HCT116 (cell line): ENCODE measurements around the gene NT5DC2. TPM values are rescaled to one million over a fixed set of nuclear protein-coding genes. Genes with fewer than 3 reads are reported as not detected.

Source experiments
- ATAC-seq: fragments of 200-7000 bp; cut with Tn5 transposase; 2 replicates; pipeline ENCODE4 v1.9.1; 2020; ENCODE audit warnings: mild to moderate bottlenecking, moderate library complexity
- BruUV-seq: library from RNA; stranded (reverse); fragments of 400-500 nt; replicated peaks from 2 replicates; lab custom pipeline; 2021; lab: Mats Ljungman, UMichigan
- CTCF ChIA-PET: fragments of 300-600 bp; sonication (Branson Sonifier 250); formaldehyde crosslinking; loops from one replicate; lab custom pipeline; 2021; ENCODE audit warnings: antibody characterized with exemption; lab: Charles Lee
- POLR2A ChIA-PET: fragments of 300-600, 350-600 bp; sonication (Branson Sonifier 250); formaldehyde crosslinking; loops from one replicate; lab custom pipeline; 2021; ENCODE audit warnings: antibody characterized with exemption; lab: Charles Lee
- RAD21 ChIA-PET, 2 experiments: fragments of 300-600 bp; sonication (Branson Sonifier 250); formaldehyde crosslinking; loops; one replicate each; lab custom pipeline; 2023; ENCODE audit warnings: low total read pairs in 2 of 2; ENCODE audit not compliant: uncharacterized antibody in 2 of 2, unreplicated experiment in 2 of 2, low non-redundant PET in 1 of 2; lab: Charles Lee
- DNase-seq: peaks from one replicate; pipeline ENCODE4 v3.0.0-alpha.2; 2010; ENCODE audit warnings: low read depth, low spot score
- H2AFZ ChIP-seq: fragments of 200-600 bp; shearing (Covaris generic), sonication (generic); 2 replicates; pipeline ENCODE4 v1.6.1; 2017; ENCODE audit warnings: low read depth, mixed run types, mixed read lengths, antibody characterized with exemption, low read length; ENCODE audit not compliant: poor library complexity, severe bottlenecking
- H3K27ac ChIP-seq: 2 replicates; pipeline ENCODE4 v1.5.1; 2012; ENCODE audit warnings: low read depth, low read length
- H3K27me3 ChIP-seq: fragments of 200-600 bp; sonication (generic); 2 replicates; pipeline ENCODE4 v1.6.1; 2016; ENCODE audit warnings: mixed run types, low read length, mixed read lengths; ENCODE audit not compliant: insufficient read depth
- H3K36me3 ChIP-seq, 2 experiments: fragments of 200-500 bp in 1 of 2; fragments of 200-600 bp in 1 of 2; sonication (Bioruptor generic) in 1 of 2; sonication (generic) in 1 of 2; 2 replicates each; pipeline versions ENCODE4 v1.5.1 to v1.6.1; 2014 to 2016; ENCODE audit warnings: low read length in 2 of 2, inconsistent platforms in 1 of 2, mixed read lengths in 1 of 2, mixed run types in 1 of 2; ENCODE audit not compliant: insufficient read depth in 2 of 2, control insufficient read depth in 1 of 2
- H3K4me1 ChIP-seq, 2 experiments: fragments of 200-600 bp in 1 of 2; sonication (generic) in 1 of 2; 2 replicates each; pipeline versions ENCODE4 v1.5.1 to v1.6.1; 2012 to 2017; ENCODE audit warnings: low read length in 2 of 2, inconsistent platforms in 1 of 2, mild to moderate bottlenecking in 1 of 2, mixed read lengths in 1 of 2, mixed run types in 1 of 2, moderate library complexity in 1 of 2; ENCODE audit not compliant: insufficient read depth in 2 of 2, control insufficient read depth in 1 of 2
- H3K4me2 ChIP-seq: fragments of 200-600 bp; sonication (generic); 2 replicates; pipeline ENCODE4 v1.6.1; 2017; ENCODE audit warnings: mixed run types, low read length, mixed read lengths
- H3K4me3 ChIP-seq, 2 experiments: fragments of 200-600 bp in 1 of 2; sonication (generic) in 1 of 2; replicated peaks in 1 of 2; 2 replicates each; pipeline ENCODE4 v1.5.1; 2011 to 2016; ENCODE audit warnings: low read length in 2 of 2, control low read depth in 1 of 2, low read depth in 1 of 2, mild to moderate bottlenecking in 1 of 2, mixed read lengths in 1 of 2, mixed run types in 1 of 2
- H3K79me2 ChIP-seq: fragments of 200-600 bp; sonication (generic); 2 replicates; pipeline ENCODE4 v1.6.1; 2017; ENCODE audit warnings: mild to moderate bottlenecking, mixed run types, low read length, moderate library complexity, mixed read lengths; ENCODE audit not compliant: insufficient read depth
- H3K9ac ChIP-seq: fragments of 200-600 bp; sonication (generic); 2 replicates; pipeline ENCODE4 v1.6.1; 2016; ENCODE audit warnings: low read length, mixed read lengths
- H3K9me2 ChIP-seq: fragments of 200-600 bp; sonication (generic), shearing (Covaris generic); 2 replicates; pipeline ENCODE4 v1.6.1; 2017; ENCODE audit warnings: mixed run types, mild to moderate bottlenecking, moderate library complexity; ENCODE audit not compliant: insufficient read depth
- H3K9me3 ChIP-seq, 2 experiments: fragments of 200-500 bp in 1 of 2; fragments of 200-600 bp in 1 of 2; sonication (Bioruptor generic) in 1 of 2; sonication (generic) in 1 of 2; 2 replicates each; pipeline ENCODE4 v1.6.1; 2014 to 2017; ENCODE audit warnings: low read length in 2 of 2, mixed read lengths in 2 of 2, inconsistent platforms in 1 of 2, low read depth in 1 of 2, mild to moderate bottlenecking in 1 of 2, mixed run types in 1 of 2, moderate library complexity in 1 of 2; ENCODE audit not compliant: control insufficient read depth in 1 of 2, insufficient read depth in 1 of 2
- H4K20me1 ChIP-seq: fragments of 200-600 bp; sonication (generic), shearing (Covaris generic); 2 replicates; pipeline ENCODE4 v1.6.1; 2017; ENCODE audit warnings: mixed run types, mild to moderate bottlenecking, moderate library complexity; ENCODE audit not compliant: insufficient read depth
- CBX3 ChIP-seq: IDR thresholded peaks from 2 replicates; pipeline ENCODE4 v1.6.1; 2012; ENCODE audit warnings: low read depth
- EZH2 ChIP-seq: fragments of 200-600 bp; sonication (generic); IDR thresholded peaks from 2 replicates; pipeline ENCODE4 v1.6.1; 2017; ENCODE audit warnings: antibody characterized with exemption, mixed run types
- EZH2phosphoT487 ChIP-seq: fragments of 200-600 bp; IDR thresholded peaks from 2 replicates; pipeline ENCODE4 v1.6.1; 2018; ENCODE audit warnings: antibody characterized with exemption, borderline replicate concordance
- POLR2A ChIP-seq: IDR thresholded peaks from 2 replicates; pipeline ENCODE4 v1.7.0; 2011; ENCODE audit warnings: borderline replicate concordance; ENCODE audit not compliant: insufficient read depth, insufficient read length; ENCODE audit errors: extremely low read depth
- POLR2AphosphoS5 ChIP-seq: IDR thresholded peaks from 2 replicates; pipeline ENCODE4 v1.6.1; 2011; ENCODE audit warnings: mild to moderate bottlenecking, low read depth, low read length, moderate library complexity
- SRF ChIP-seq: IDR thresholded peaks from 2 replicates; pipeline ENCODE4 v1.6.1; 2012; ENCODE audit warnings: low read depth
- ZBTB33 ChIP-seq: IDR thresholded peaks from 2 replicates; pipeline ENCODE4 v1.6.1; 2011; ENCODE audit warnings: mild to moderate bottlenecking, low read length, moderate library complexity; ENCODE audit not compliant: insufficient replicate concordance; ENCODE audit errors: extremely low read depth
- intact Hi-C: fragments of 100-400 bp; cut with micrococcal nuclease; formaldehyde crosslinking; loops from 2 replicates; pipeline ENCODE4 v1.10.0; 2022
- total RNA-seq: library from RNA; stranded (reverse); gene quantifications from one replicate; pipeline ENCODE4 v1.2.1, GENCODE V29; 2021; ENCODE audit not compliant: unreplicated experiment

NT5DC2 gene
- total RNA-seq, 1 experiment from 2014 or later: 125 TPM

DNA sequence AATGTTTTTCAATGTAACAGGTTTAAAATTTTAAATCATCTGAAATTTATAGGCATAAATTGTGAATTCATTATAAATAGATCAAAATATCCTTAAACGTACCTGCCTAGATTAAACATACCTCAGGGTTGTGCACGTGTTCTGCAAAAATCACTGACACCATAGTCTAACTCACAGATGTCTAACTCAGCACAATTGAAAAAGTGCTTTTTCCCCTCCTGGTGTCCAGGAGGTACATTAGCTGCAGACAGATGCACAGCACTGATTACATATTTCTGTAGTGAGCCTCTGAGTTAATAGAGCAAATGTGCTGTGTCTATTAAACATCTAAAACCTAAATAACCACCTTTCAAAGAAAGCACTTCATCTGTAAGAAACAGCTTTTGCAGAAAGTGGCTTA, 13.5 kb upstream of the NT5DC2 start:
- Histone ChIP-seq H3K9me2 (no peaks in the 10 kb centered on the region), H3K79me2 (peaks cover 20% of the 10 kb centered on the region), H3K9ac (no peak overlapping the region), H3K4me1 (no peaks in the 10 kb centered on the region), H3K4me3 (no peak overlapping the region), H3K36me3 (peaks cover 11 to 18% of the 10 kb centered on the region in 2 experiments; a peak in 3 of 4 replicates), H2AFZ (no peak overlapping the region), H3K27me3 (no peaks in the 10 kb centered on the region), H3K9me3 (no peaks in the 10 kb centered on the region), H4K20me1 (peaks cover 7% of the 10 kb centered on the region; the same call in 1 of the 2 replicates), H3K27ac (no peak overlapping the region), H3K4me2 (no peak overlapping the region)
- ChIA-PET RAD21 (no interaction called here), POLR2A (interaction anchor here (1.9 kb wide), 1 partner anchor 11 kb away, joined by 5 read pairs; the partner anchor contains the start of gene UQCC5), CTCF (no interaction called here)
- DNase-seq (no peak), ATAC-seq (no peak)
- no peak for TF ChIP-seq POLR2AphosphoS5
- no TSS peak for BruUV-seq
- intact Hi-C loops: no loop called here

GRCh38 chr3:52546111-52546901, 12.6 kb upstream of the NT5DC2 start:
- ATAC-seq: no peak

More at GRCh38 chr3:52546111-52546901, 12.6 kb upstream of the NT5DC2 start:
- Histone ChIP-seq H4K20me1 (peaks cover 7% of the 10 kb centered on the region; the same call in 1 of the 2 replicates), H2AFZ (no peak overlapping the region), H3K9ac (no peak overlapping the region), H3K36me3 (peaks cover 9 to 18% of the 10 kb centered on the region in 2 experiments; a peak in 3 of 4 replicates), H3K4me2 (no peak overlapping the region), H3K27ac (no peak overlapping the region), H3K4me1 (no peaks in the 10 kb centered on the region), H3K4me3 (no peak overlapping the region), H3K9me3 (no peaks in the 10 kb centered on the region), H3K79me2 (peaks cover 28% of the 10 kb centered on the region), H3K27me3 (no peaks in the 10 kb centered on the region), H3K9me2 (no peaks in the 10 kb centered on the region)
- no peak for DNase-seq
- TF ChIP-seq CBX3 (no peak), POLR2A (no peak), SRF (no peak), EZH2 (no peak), EZH2phosphoT487 (no peak), POLR2AphosphoS5 (no peak), ZBTB33 (no peak)
- CTCF ChIA-PET: no interaction called here
- TSS peak; percentile 34 for BruUV-seq
- POLR2A ChIA-PET: interaction anchor here (1.9 kb wide), 1 partner anchor 10 kb away, joined by 5 read pairs; the partner anchor contains the start of gene UQCC5
- intact Hi-C loops: no loop called here
- RAD21 ChIA-PET: no interaction called here
